Caco-2 (cell line): ENCODE data around the gene AKR1C2. TPM values are rescaled to one million over a fixed set of nuclear protein-coding genes. Genes with fewer than 3 reads are reported as not detected.
"Not testable (repeated sequence)": the region's sequence is repeated elsewhere in the genome, so short reads cannot be mapped to it uniquely, and the experiment has no call there.

Experiments used
- BruUV-seq: library from RNA; stranded (reverse); fragments of 400-500 nt; replicated peaks from 2 replicates; lab custom pipeline; 2021; lab: Mats Ljungman, UMichigan
- CTCF ChIA-PET: fragments of 300-600 bp; sonication (Branson Sonifier 250); formaldehyde crosslinking; loops from one replicate; lab custom pipeline; 2022; ENCODE audit warnings: antibody characterized with exemption; lab: Charles Lee
- POLR2A ChIA-PET: fragments of 300-600 bp; sonication (Branson Sonifier 250); formaldehyde crosslinking; loops from one replicate; lab custom pipeline; 2022; ENCODE audit warnings: antibody characterized with exemption; lab: Charles Lee
- DNase-seq, 2 experiments: peaks; one replicate each; pipeline versions ENCODE4 v3.0.0 to v3.0.0-alpha.2; 2020 to 2022
- H3K27me3 ChIP-seq: replicated peaks from 2 replicates; pipeline ENCODE4 v1.6.0; 2011; ENCODE audit warnings: low read length; ENCODE audit not compliant: control insufficient read depth, insufficient read depth
- H3K36me3 ChIP-seq: 2 replicates; pipeline ENCODE4 v1.5.1; 2011; ENCODE audit warnings: low read length; ENCODE audit not compliant: control insufficient read depth, insufficient read depth
- H3K4me1 ChIP-seq: fragments of 250-450 bp; sonication (Bioruptor Pico); 2 replicates; pipeline ENCODE4 v1.5.1; 2020; ENCODE audit warnings: mild to moderate bottlenecking
- H3K4me3 ChIP-seq: 2 replicates; pipeline ENCODE4 v1.5.1; 2011; ENCODE audit warnings: low read depth, mild to moderate bottlenecking, control low read depth, low read length
- H3K9me3 ChIP-seq: fragments of 250-450 bp; sonication (Bioruptor Pico); 2 replicates; pipeline ENCODE4 v1.5.1; 2020; ENCODE audit warnings: mild to moderate bottlenecking, moderate library complexity
- H3K27ac Mint-ChIP-seq: one replicate; pipeline ENCODE4 v1.8.0; 2022; ENCODE audit warnings: mixed read lengths; ENCODE audit not compliant: unreplicated experiment
- H3K27me3 Mint-ChIP-seq: one replicate; pipeline ENCODE4 v1.8.0; 2022; ENCODE audit warnings: mixed read lengths; ENCODE audit not compliant: insufficient read depth, unreplicated experiment
- H3K36me3 Mint-ChIP-seq: one replicate; pipeline ENCODE4 v1.8.0; 2022; ENCODE audit warnings: mild to moderate bottlenecking, mixed read lengths; ENCODE audit not compliant: insufficient read depth, unreplicated experiment
- H3K4me1 Mint-ChIP-seq: one replicate; pipeline ENCODE4 v1.8.0; 2022; ENCODE audit warnings: low read depth, mixed read lengths; ENCODE audit not compliant: unreplicated experiment
- H3K4me3 Mint-ChIP-seq: one replicate; pipeline ENCODE4 v1.8.0; 2022; ENCODE audit warnings: mild to moderate bottlenecking, moderate library complexity, mixed read lengths; ENCODE audit not compliant: unreplicated experiment
- H3K9me3 Mint-ChIP-seq: one replicate; pipeline ENCODE4 v1.8.0; 2022; ENCODE audit warnings: mixed read lengths; ENCODE audit not compliant: unreplicated experiment
- intact Hi-C: fragments of 100-400 bp; cut with micrococcal nuclease; formaldehyde crosslinking; loops from one replicate; pipeline ENCODE4 v1.10.0; 2022; ENCODE audit not compliant: unreplicated experiment
- total RNA-seq: library from RNA; stranded (reverse); gene quantifications from 2 replicates; pipeline ENCODE4 v1.2.3, GENCODE V29; 2022
- TF ChIP-seq, protein P1 (sequence below), 2 experiments: fragments of 200-600 bp in 1 of 2; IDR thresholded peaks; 1 replicate in 1 of 2; 2 replicates in 1 of 2; pipeline versions ENCODE4 v1.5.1 to v1.8.0; 2011 to 2022; ENCODE audit warnings: antibody characterized with exemption in 1 of 2, control low read depth in 1 of 2, inconsistent platforms in 1 of 2, low read depth in 1 of 2, low read length in 1 of 2, mild to moderate bottlenecking in 1 of 2, moderate library complexity in 1 of 2; ENCODE audit not compliant: insufficient read depth in 1 of 2, severe bottlenecking in 1 of 2, unreplicated experiment in 1 of 2

AKR1C2 gene
- total RNA-seq, 1 experiment from 2014 or later, result 41.7 TPM

DNA sequence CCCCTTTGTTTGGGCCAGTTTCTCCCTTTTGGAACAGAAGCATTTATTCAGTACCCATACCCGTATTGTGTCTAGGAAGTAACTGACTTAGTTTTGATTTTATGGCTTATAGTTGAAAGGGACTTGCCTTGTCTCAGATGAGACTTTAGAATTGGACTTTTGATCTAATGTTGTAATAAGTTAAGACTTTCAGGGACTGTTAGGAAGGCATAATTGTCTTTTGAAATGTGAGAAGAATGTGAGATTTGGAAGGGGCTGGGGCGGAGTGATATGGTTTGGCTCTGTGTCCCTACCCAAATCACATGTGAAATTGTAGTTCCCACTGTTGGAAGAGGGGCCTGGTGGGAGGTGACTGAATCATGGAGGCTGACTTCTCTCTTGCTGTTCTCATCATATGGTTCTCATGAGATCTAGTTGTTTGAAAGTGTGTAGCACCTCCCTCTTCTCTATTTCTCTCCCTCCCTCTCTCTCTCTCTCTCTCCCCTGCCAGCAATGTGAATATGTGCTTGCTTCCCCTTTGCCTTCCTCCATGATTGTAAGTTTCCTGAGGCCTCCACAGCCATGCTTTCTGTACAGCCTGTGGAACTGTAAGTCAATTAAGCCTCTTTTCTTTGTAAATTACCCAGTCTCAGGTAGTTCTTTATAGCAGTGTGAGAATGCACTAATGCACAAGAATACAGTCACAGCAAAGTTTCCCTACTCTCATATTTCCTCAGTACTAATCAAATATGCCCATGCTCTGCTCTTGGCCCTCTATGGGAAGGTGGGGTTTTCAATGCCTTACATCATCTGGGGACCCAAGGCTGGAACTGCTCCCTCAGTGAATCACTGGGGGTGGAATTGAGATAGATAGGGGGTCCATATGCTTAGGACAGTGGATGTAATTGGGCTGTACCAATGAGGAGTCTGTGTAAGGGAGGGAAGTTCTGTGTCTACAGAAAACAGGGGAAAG, 57.6 kb downstream of the AKR1C2 start:
- peaks cover 46% of the 10 kb centered on the region for H3K4me1 Mint-ChIP-seq
- peak overlapping the region; percentile 33 for H3K27ac Mint-ChIP-seq
- intact Hi-C loops, result loop anchor here (2.0 kb wide), 1 partner anchor 37 kb away; no protein-coding TSS in a partner anchor
- peaks cover 10% of the 10 kb centered on the region for H3K36me3 Mint-ChIP-seq
- Histone ChIP-seq H3K27me3 (no peaks in the 10 kb centered on the region), H3K4me1 (peaks cover 67% of the 10 kb centered on the region), H3K4me3 (no peak overlapping the region), H3K9me3 (no peaks in the 10 kb centered on the region), H3K36me3 (no peaks in the 10 kb centered on the region; the same call in 1 of the 2 replicates)
- POLR2A ChIA-PET, result no interaction called here
- peaks cover 9% of the 10 kb centered on the region for H3K9me3 Mint-ChIP-seq
- H3K4me3 Mint-ChIP-seq, result no peak overlapping the region
- CTCF ChIA-PET, result no interaction called here
- TF ChIP-seq, protein P1, sequence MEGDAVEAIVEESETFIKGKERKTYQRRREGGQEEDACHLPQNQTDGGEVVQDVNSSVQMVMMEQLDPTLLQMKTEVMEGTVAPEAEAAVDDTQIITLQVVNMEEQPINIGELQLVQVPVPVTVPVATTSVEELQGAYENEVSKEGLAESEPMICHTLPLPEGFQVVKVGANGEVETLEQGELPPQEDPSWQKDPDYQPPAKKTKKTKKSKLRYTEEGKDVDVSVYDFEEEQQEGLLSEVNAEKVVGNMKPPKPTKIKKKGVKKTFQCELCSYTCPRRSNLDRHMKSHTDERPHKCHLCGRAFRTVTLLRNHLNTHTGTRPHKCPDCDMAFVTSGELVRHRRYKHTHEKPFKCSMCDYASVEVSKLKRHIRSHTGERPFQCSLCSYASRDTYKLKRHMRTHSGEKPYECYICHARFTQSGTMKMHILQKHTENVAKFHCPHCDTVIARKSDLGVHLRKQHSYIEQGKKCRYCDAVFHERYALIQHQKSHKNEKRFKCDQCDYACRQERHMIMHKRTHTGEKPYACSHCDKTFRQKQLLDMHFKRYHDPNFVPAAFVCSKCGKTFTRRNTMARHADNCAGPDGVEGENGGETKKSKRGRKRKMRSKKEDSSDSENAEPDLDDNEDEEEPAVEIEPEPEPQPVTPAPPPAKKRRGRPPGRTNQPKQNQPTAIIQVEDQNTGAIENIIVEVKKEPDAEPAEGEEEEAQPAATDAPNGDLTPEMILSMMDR (IDR thresholded peaks at IDR 0.05; ENCODE audit: insufficient read depth in 1 of 2, low read depth in 1 of 2, low read length in 1 of 2, severe bottlenecking in 1 of 2, unreplicated experiment in 1 of 2), result no peak
- no peaks in the 10 kb centered on the region for H3K27me3 Mint-ChIP-seq
- DNase-seq, result no peak
- no TSS peak for BruUV-seq

DNA sequence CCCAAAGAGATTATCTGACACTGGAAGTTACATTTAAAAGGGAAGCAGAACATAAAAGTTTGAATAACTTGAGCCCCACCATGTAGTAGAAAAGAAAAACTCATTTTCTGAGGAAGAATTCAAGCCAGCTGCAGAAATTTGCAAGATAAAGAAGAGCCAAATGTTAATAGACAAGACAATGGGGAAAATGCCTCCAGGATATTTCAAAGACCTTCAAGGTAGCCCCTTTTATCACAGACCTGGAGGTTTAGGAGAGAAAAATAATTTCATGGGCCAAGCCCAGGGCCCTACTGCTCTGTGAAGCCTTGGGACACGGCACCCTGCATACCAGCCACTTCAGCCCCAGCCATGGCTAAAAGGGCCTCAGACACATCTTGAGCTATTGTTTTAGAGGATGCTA, 58.8 kb downstream of the AKR1C2 start:
- peaks cover 10% of the 10 kb centered on the region for H3K36me3 Mint-ChIP-seq
- no peaks in the 10 kb centered on the region for H3K9me3 ChIP-seq
- CTCF ChIA-PET, result no interaction called here
- H3K4me1 ChIP-seq, result peaks cover 59% of the 10 kb centered on the region
- H3K27me3 ChIP-seq, result no peaks in the 10 kb centered on the region
- peaks cover 9% of the 10 kb centered on the region for H3K9me3 Mint-ChIP-seq
- no peak overlapping the region for H3K4me3 Mint-ChIP-seq
- POLR2A ChIA-PET, result no interaction called here
- TF ChIP-seq, protein P1 (IDR thresholded peaks at IDR 0.05; ENCODE audit: insufficient read depth in 1 of 2, low read depth in 1 of 2, low read length in 1 of 2, severe bottlenecking in 1 of 2, unreplicated experiment in 1 of 2), result no peak
- H3K36me3 ChIP-seq, result no peaks in the 10 kb centered on the region
- H3K27ac Mint-ChIP-seq, result no peak overlapping the region
- no peaks in the 10 kb centered on the region for H3K27me3 Mint-ChIP-seq
- BruUV-seq, result no TSS peak
- peaks cover 39% of the 10 kb centered on the region for H3K4me1 Mint-ChIP-seq
- intact Hi-C loops, result no loop called here
- no peak for DNase-seq
- no peak overlapping the region for H3K4me3 ChIP-seq

- H3K4me3 ChIP-seq, result no peak overlapping the region
- intact Hi-C loops, result no loop called here
- no peaks in the 10 kb centered on the region for H3K27me3 Mint-ChIP-seq
- no peak for DNase-seq
- H3K4me1 Mint-ChIP-seq, result peaks cover 46% of the 10 kb centered on the region
- ChIA-PET POLR2A (no interaction called here), CTCF (no interaction called here)
- no peaks in the 10 kb centered on the region for H3K27me3 ChIP-seq
- peaks cover 9% of the 10 kb centered on the region for H3K9me3 Mint-ChIP-seq
- peaks cover 66% of the 10 kb centered on the region for H3K4me1 ChIP-seq
- no peak overlapping the region for H3K27ac Mint-ChIP-seq
- H3K36me3 ChIP-seq, result no peaks in the 10 kb centered on the region
- H3K36me3 Mint-ChIP-seq, result peaks cover 10% of the 10 kb centered on the region
- no TSS peak for BruUV-seq
- no peak overlapping the region for H3K4me3 Mint-ChIP-seq
- H3K9me3 ChIP-seq, result no peaks in the 10 kb centered on the region
- TF ChIP-seq, protein P1 (IDR thresholded peaks at IDR 0.05; ENCODE audit: insufficient read depth in 1 of 2, low read depth in 1 of 2, low read length in 1 of 2, severe bottlenecking in 1 of 2, unreplicated experiment in 1 of 2), result no peak
These were observed 59.8 kb downstream of the AKR1C2 start for GRCh38 chr10:4943821-4944220.

DNA sequence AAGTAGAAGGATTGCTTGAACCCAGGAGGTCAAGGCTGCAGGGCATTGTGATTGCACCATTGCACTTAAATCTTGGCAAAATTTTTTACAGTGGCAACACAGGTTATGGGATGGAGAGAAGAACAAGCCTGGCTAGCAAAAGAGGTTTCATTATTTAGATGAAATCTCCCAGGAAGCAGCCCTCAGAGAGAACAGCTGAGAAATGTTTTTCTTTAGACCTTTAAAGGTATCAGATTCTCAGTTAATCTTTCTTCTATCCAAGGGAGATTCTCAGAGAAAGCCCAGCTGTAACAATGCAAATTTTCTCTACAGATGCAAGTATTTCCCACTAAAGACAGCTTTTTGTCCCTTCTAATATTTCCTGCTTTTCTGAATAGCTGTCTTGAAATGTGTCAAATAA, 60.2 kb downstream of the AKR1C2 start:
- POLR2A ChIA-PET, H3K27me3 Mint-ChIP-seq, H3K9me3 ChIP-seq, H3K36me3 ChIP-seq, DNase-seq, H3K36me3 Mint-ChIP-seq, CTCF ChIA-PET, intact Hi-C loops, H3K9me3 Mint-ChIP-seq, BruUV-seq, H3K4me3 Mint-ChIP-seq, H3K27me3 ChIP-seq, H3K27ac Mint-ChIP-seq, H3K4me3 ChIP-seq: not testable (repeated sequence)
- peaks cover 50% of the 10 kb centered on the region for H3K4me1 Mint-ChIP-seq
- H3K4me1 ChIP-seq, result peaks cover 63% of the 10 kb centered on the region

GRCh38 chr10:4942931-4943330, 60.7 kb downstream of the AKR1C2 start:
- CTCF ChIA-PET, H3K9me3 Mint-ChIP-seq, H3K4me3 ChIP-seq, intact Hi-C loops, H3K36me3 Mint-ChIP-seq, H3K4me3 Mint-ChIP-seq, H3K27me3 ChIP-seq, H3K27ac Mint-ChIP-seq, H3K27me3 Mint-ChIP-seq, DNase-seq, H3K36me3 ChIP-seq, BruUV-seq, POLR2A ChIA-PET, H3K9me3 ChIP-seq: not testable (repeated sequence)
- H3K4me1 Mint-ChIP-seq, result peaks cover 51% of the 10 kb centered on the region
- peaks cover 58% of the 10 kb centered on the region for H3K4me1 ChIP-seq
